ENCODE measurements around the gene RNF138. TPM values are rescaled to one million over a fixed set of nuclear protein-coding genes. Genes with fewer than 3 reads are reported as not detected.
A peak's percentile ranks its signal among the peaks of the same experiment; 100 is the strongest.

Gene RNF138
- polyA plus RNA-seq, 3 donors, result 62.8 to 70.5 (median 67.1) TPM

GRCh38 chr18:32091325-32091723 is 350 bp upstream of the RNF138 start:
- Histone ChIP-seq H3K27me3 (ENCODE audit: control insufficient read depth in 2 of 2, insufficient read depth in 2 of 2, low read length in 2 of 2) (no peaks in the 10 kb centered on the region), H3K36me3 (replicated peaks in 1 of 2; ENCODE audit: control insufficient read depth in 1 of 2, insufficient read depth in 2 of 2, low read length in 2 of 2) (peaks cover 12 to 14% of the 10 kb centered on the region in 2 donors), H3K9ac (ENCODE audit: insufficient read depth, low read length, poor library complexity, severe bottlenecking) (peak overlapping the region; percentile 96), H3K27ac (ENCODE audit: low read depth in 1 of 2, low read length in 2 of 2) (peak overlapping the region; percentile 96 to 100), H2AFZ (ENCODE audit: insufficient read depth, low read depth, low read length, poor library complexity, severe bottlenecking) (peak overlapping the region; percentile 89), H3K79me2 (ENCODE audit: insufficient read depth, low read length) (peaks cover 46% of the 10 kb centered on the region), H3K9me3 (replicated peaks in 1 of 2; ENCODE audit: control insufficient read depth in 1 of 2, insufficient read depth in 1 of 2, low read length in 2 of 2) (no peaks in the 10 kb centered on the region), H4K20me1 (ENCODE audit: insufficient read depth, low read length) (peaks cover 38% of the 10 kb centered on the region), H3K4me3 (replicated peaks in 1 of 3; ENCODE audit: low read depth in 2 of 3, low read length in 3 of 3) (peak overlapping the region; percentile 42 to 88 (median 73)), H3K4me1 (ENCODE audit: control insufficient read depth in 1 of 2, insufficient read depth in 2 of 2, low read length in 2 of 2) (peaks cover 47 to 63% of the 10 kb centered on the region in 2 donors), H3K4me2 (replicated peaks; ENCODE audit: extremely low read depth, low read length, poor library complexity, severe bottlenecking) (peak overlapping the region; percentile 88)
- H3K4me1 Mint-ChIP-seq, result peaks cover 46% of the 10 kb centered on the region
- H3K36me3 Mint-ChIP-seq, result peaks cover 19 to 23% of the 10 kb centered on the region in 2 donors
- peak overlapping the region; percentile 97 to 99 (median 98) for H3K27ac Mint-ChIP-seq
- intact Hi-C loops (cut with micrococcal nuclease), result loop anchor here (5.0 to 10.0 kb wide), 2 partner anchors 47 to 149 kb away; partner anchors contain the start of gene TRAPPC8 (in 1 of the 2)
- no peak for DNase-seq
- WGBS (ENCODE audit: insufficient coverage), result no CpG with 5 or more reads among the region's 7 CpGs
- no peak for TF ChIP-seq CTCF (IDR thresholded peaks at IDR 0.05)
- H3K27me3 Mint-ChIP-seq (ENCODE audit: low read depth in 3 of 3), result no peaks in the 10 kb centered on the region
- H3K4me3 Mint-ChIP-seq, result peak overlapping the region; percentile 81 to 87
- H3K9me3 Mint-ChIP-seq, result peaks cover 0 to 2% (median 0%) of the 10 kb centered on the region in 7 donors

- peak overlapping the region; percentile 96 for H3K9ac ChIP-seq (ENCODE audit: insufficient read depth, low read length, poor library complexity, severe bottlenecking)
- under 1% methylated on average over 51 of the region's 77 CpGs for WGBS (ENCODE audit: insufficient coverage)
Observed at GRCh38 chr18:32092422-32093101, 888 bp downstream of the RNF138 start.

More at GRCh38 chr18:32092422-32093101, 888 bp downstream of the RNF138 start:
- Mint-ChIP-seq H3K4me3 (peak overlapping the region; percentile 98 to 99), H3K36me3 (peaks cover 21 to 30% of the 10 kb centered on the region in 2 donors), H3K27ac (peak overlapping the region; percentile 97 to 99 (median 99)), H3K27me3 (ENCODE audit: low read depth in 3 of 3) (peaks cover 0 to under 1% (median 0%) of the 10 kb centered on the region in 3 donors), H3K9me3 (peaks cover 0 to 2% (median 0%) of the 10 kb centered on the region in 7 donors), H3K4me1 (peaks cover 42% of the 10 kb centered on the region)
- peaks cover 39 to 59% of the 10 kb centered on the region in 2 donors for H3K4me1 ChIP-seq (ENCODE audit: control insufficient read depth in 1 of 2, insufficient read depth in 2 of 2, low read length in 2 of 2)
- no peak for TF ChIP-seq CTCF (IDR thresholded peaks at IDR 0.05)
- intact Hi-C loops (cut with micrococcal nuclease), result loop anchor here (1.0 to 10.0 kb wide), 3 partner anchors 48 to 150 kb away; partner anchors contain the start of gene TRAPPC8 (in 2 of the 2)
- peak overlapping the region; percentile 89 for H2AFZ ChIP-seq (ENCODE audit: insufficient read depth, low read depth, low read length, poor library complexity, severe bottlenecking)
- H4K20me1 ChIP-seq (ENCODE audit: insufficient read depth, low read length), result peaks cover 50% of the 10 kb centered on the region
- peak overlapping the region; percentile 88 to 96 (median 91) for H3K4me3 ChIP-seq (replicated peaks in 1 of 3; ENCODE audit: low read depth in 2 of 3, low read length in 3 of 3)
- H3K79me2 ChIP-seq (ENCODE audit: insufficient read depth, low read length), result peaks cover 58% of the 10 kb centered on the region
- H3K9me3 ChIP-seq (replicated peaks in 1 of 2; ENCODE audit: control insufficient read depth in 1 of 2, insufficient read depth in 1 of 2, low read length in 2 of 2), result no peaks in the 10 kb centered on the region
- no peaks in the 10 kb centered on the region for H3K27me3 ChIP-seq (ENCODE audit: control insufficient read depth in 2 of 2, insufficient read depth in 2 of 2, low read length in 2 of 2)
- H3K4me2 ChIP-seq (replicated peaks; ENCODE audit: extremely low read depth, low read length, poor library complexity, severe bottlenecking), result peak overlapping the region; percentile 88
- H3K27ac ChIP-seq (ENCODE audit: low read depth in 1 of 2, low read length in 2 of 2), result peak overlapping the region; percentile 96 to 100
- peaks cover 14 to 20% of the 10 kb centered on the region in 2 donors for H3K36me3 ChIP-seq (replicated peaks in 1 of 2; ENCODE audit: control insufficient read depth in 1 of 2, insufficient read depth in 2 of 2, low read length in 2 of 2)
- DNase-seq, result peak; percentile 93 to 98 (median 95)
